Measurements from ENCODE around the gene EVI2B. TPM values are rescaled to one million over a fixed set of nuclear protein-coding genes. Genes with fewer than 3 reads are reported as not detected.
"Not testable (repeated sequence)": the region's sequence is repeated elsewhere in the genome, so short reads cannot be mapped to it uniquely, and the experiment has no call there.

Gene EVI2B
- total and polyA plus RNA-seq, 2 experiments from 2014 or later: 0.22 to 0.49 TPM

- no peak for DNase-seq
- in situ Hi-C loops (cut with MboI): no loop called here
- Histone ChIP-seq H3K27ac (no peak overlapping the region), H3K36me3 (ENCODE audit: low read depth) (peaks cover 43% of the 10 kb centered on the region), H3K4me3 (no peak overlapping the region), H3K9me2 (ENCODE audit: insufficient read depth) (no peaks in the 10 kb centered on the region), H3F3A (ENCODE audit: insufficient read depth) (no peaks in the 10 kb centered on the region), H3K27me3 (replicated peaks; ENCODE audit: insufficient read depth) (no peaks in the 10 kb centered on the region), H3K9me3 (ENCODE audit: low read depth) (no peaks in the 10 kb centered on the region), H3K4me2 (ENCODE audit: unreplicated experiment) (no peak overlapping the region), H2AFZ (no peak overlapping the region), H4K20me1 (ENCODE audit: insufficient read depth) (no peaks in the 10 kb centered on the region), H3K9ac (no peak overlapping the region), H3K79me2 (ENCODE audit: insufficient read depth) (no peaks in the 10 kb centered on the region), H3K4me1 (ENCODE audit: insufficient read depth) (no peaks in the 10 kb centered on the region)
- TF ChIP-seq EZH2phosphoT487 (IDR thresholded peaks at IDR 0.05; ENCODE audit: insufficient read depth, low read depth) (no peak), EZH2 (IDR thresholded peaks at IDR 0.05; ENCODE audit: insufficient read depth, poor library complexity, severe bottlenecking) (no peak)
Observed at GRCh38 chr17:31349454-31349853, 35.6 kb upstream of the EVI2B start.

GRCh38 chr17:31345191-31345747 is 31.4 kb upstream of the EVI2B start:
- H2AFZ ChIP-seq; H3K27me3 ChIP-seq (replicated peaks; ENCODE audit: insufficient read depth); H3K9me2 ChIP-seq (ENCODE audit: insufficient read depth); H3K9ac ChIP-seq; H3K4me2 ChIP-seq (ENCODE audit: unreplicated experiment); DNase-seq; H3F3A ChIP-seq (ENCODE audit: insufficient read depth); H4K20me1 ChIP-seq (ENCODE audit: insufficient read depth); in situ Hi-C loops (cut with MboI); H3K79me2 ChIP-seq (ENCODE audit: insufficient read depth); H3K4me1 ChIP-seq (ENCODE audit: insufficient read depth); H3K4me3 ChIP-seq; H3K27ac ChIP-seq; H3K9me3 ChIP-seq (ENCODE audit: low read depth): not testable (repeated sequence)
- peaks cover 21% of the 10 kb centered on the region for H3K36me3 ChIP-seq (ENCODE audit: low read depth)
- WGBS, 2 experiments (ENCODE audit: low coverage in 1 of 2, low lambda C conversion rate in 2 of 2, missing lambda C conversion rate in 2 of 2): 85 to 86% methylated on average over 16 to 25 of the region's 34 CpGs

- no peaks in the 10 kb centered on the region for H3K9me3 ChIP-seq (ENCODE audit: low read depth)
- H3K4me3 ChIP-seq: no peak overlapping the region
- H3K9ac ChIP-seq: no peak overlapping the region
- 63 to 65% methylated on average over 6 of the region's 6 CpGs for WGBS, 2 experiments (ENCODE audit: low coverage in 1 of 2, low lambda C conversion rate in 2 of 2, missing lambda C conversion rate in 2 of 2)
- peaks cover 26% of the 10 kb centered on the region for H3F3A ChIP-seq (ENCODE audit: insufficient read depth)
- H4K20me1 ChIP-seq (ENCODE audit: insufficient read depth): no peaks in the 10 kb centered on the region
- H3K4me1 ChIP-seq (ENCODE audit: insufficient read depth): peaks cover 15% of the 10 kb centered on the region
- H3K27me3 ChIP-seq (replicated peaks; ENCODE audit: insufficient read depth): no peaks in the 10 kb centered on the region
- peak; percentile 86 for DNase-seq
- H3K9me2 ChIP-seq (ENCODE audit: insufficient read depth): no peaks in the 10 kb centered on the region
- H3K36me3 ChIP-seq (ENCODE audit: low read depth): peaks cover 28% of the 10 kb centered on the region
- in situ Hi-C loops (cut with MboI): no loop called here
- H3K79me2 ChIP-seq (ENCODE audit: insufficient read depth): no peaks in the 10 kb centered on the region
- no peak overlapping the region for H2AFZ ChIP-seq
- peak overlapping the region; percentile 48 for H3K4me2 ChIP-seq (ENCODE audit: unreplicated experiment)
- peak overlapping the region; percentile 27 for H3K27ac ChIP-seq
- TF ChIP-seq EZH2 (IDR thresholded peaks at IDR 0.05; ENCODE audit: insufficient read depth, poor library complexity, severe bottlenecking): no peak
- TF ChIP-seq EZH2phosphoT487 (IDR thresholded peaks at IDR 0.05; ENCODE audit: insufficient read depth, low read depth): no peak
Observed at GRCh38 chr17:31339906-31340661, 26.2 kb upstream of the EVI2B start.

GRCh38 chr17:31329221-31329620 is 15.4 kb upstream of the EVI2B start:
- in situ Hi-C loops (cut with MboI): no loop called here
- Histone ChIP-seq H3K4me1 (ENCODE audit: insufficient read depth) (peaks cover 36% of the 10 kb centered on the region), H3K9ac (no peak overlapping the region), H3K36me3 (ENCODE audit: low read depth) (peaks cover 10% of the 10 kb centered on the region), H4K20me1 (ENCODE audit: insufficient read depth) (no peaks in the 10 kb centered on the region), H3K27me3 (replicated peaks; ENCODE audit: insufficient read depth) (no peaks in the 10 kb centered on the region), H3F3A (ENCODE audit: insufficient read depth) (peaks cover 34% of the 10 kb centered on the region), H3K4me3 (no peak overlapping the region), H3K9me3 (ENCODE audit: low read depth) (no peaks in the 10 kb centered on the region), H3K79me2 (ENCODE audit: insufficient read depth) (no peaks in the 10 kb centered on the region), H3K9me2 (ENCODE audit: insufficient read depth) (no peaks in the 10 kb centered on the region), H2AFZ (no peak overlapping the region), H3K27ac (no peak overlapping the region), H3K4me2 (ENCODE audit: unreplicated experiment) (peak overlapping the region; percentile 50)
- peak; percentile 34 for DNase-seq
- TF ChIP-seq EZH2 (IDR thresholded peaks at IDR 0.05; ENCODE audit: insufficient read depth, poor library complexity, severe bottlenecking): no peak
- TF ChIP-seq EZH2phosphoT487 (IDR thresholded peaks at IDR 0.05; ENCODE audit: insufficient read depth, low read depth): no peak

GRCh38 chr17:31328160-31328535 is 14.3 kb upstream of the EVI2B start:
- Histone ChIP-seq H3K9me3 (ENCODE audit: low read depth) (no peaks in the 10 kb centered on the region), H3F3A (ENCODE audit: insufficient read depth) (peaks cover 34% of the 10 kb centered on the region), H3K4me1 (ENCODE audit: insufficient read depth) (peaks cover 36% of the 10 kb centered on the region), H3K79me2 (ENCODE audit: insufficient read depth) (no peaks in the 10 kb centered on the region), H3K4me2 (ENCODE audit: unreplicated experiment) (peak overlapping the region; percentile 50), H3K36me3 (ENCODE audit: low read depth) (peaks cover 10% of the 10 kb centered on the region), H2AFZ (no peak overlapping the region), H4K20me1 (ENCODE audit: insufficient read depth) (no peaks in the 10 kb centered on the region), H3K9ac (peak overlapping the region; percentile 35), H3K4me3 (peak overlapping the region; percentile 10; the same call in 1 of the 2 replicates), H3K27ac (peak overlapping the region; percentile 80), H3K9me2 (ENCODE audit: insufficient read depth) (no peaks in the 10 kb centered on the region), H3K27me3 (replicated peaks; ENCODE audit: insufficient read depth) (no peaks in the 10 kb centered on the region)
- in situ Hi-C loops (cut with MboI): no loop called here
- DNase-seq: peak; percentile 77
- TF ChIP-seq EZH2phosphoT487 (IDR thresholded peaks at IDR 0.05; ENCODE audit: insufficient read depth, low read depth): 0 out of 2 replicates have a peak, but pooled peaks have one; percentile 2
- TF ChIP-seq EZH2 (IDR thresholded peaks at IDR 0.05; ENCODE audit: insufficient read depth, poor library complexity, severe bottlenecking): no peak

Measured in GM23248 (cell line).